Small intestine (tissue), 7 donors: ENCODE results near the gene STYXL1. TPM values are rescaled to one million over a fixed set of nuclear protein-coding genes. Genes with fewer than 3 reads are reported as not detected.
A peak's percentile ranks its signal among the peaks of the same experiment; 100 is the strongest.
"Not testable (repeated sequence)": the region's sequence is repeated elsewhere in the genome, so short reads cannot be mapped to it uniquely, and the experiment has no call there.

Source experiments
- DNase-seq, 2 donors: peaks; one replicate each; pipeline versions ENCODE4 v3.0.0 to v3.0.0-alpha.2; 2013
- FAIRE-seq: peaks from 2 replicates; lab custom pipeline; 2012; peaks lifted over from hg19 to GRCh38; lab: Jason Lieb, UNC
- H3K27ac ChIP-seq, 3 donors: one replicate each; pipeline ENCODE4 v1.5.1; 2013; ENCODE audit warnings: low read length in 2 of 3, mild to moderate bottlenecking in 2 of 3, control low read depth in 1 of 3, inconsistent platforms in 1 of 3, low read depth in 1 of 3, moderate library complexity in 1 of 3
- H3K27me3 ChIP-seq, 3 donors: one replicate each; pipeline ENCODE4 v1.6.1; 2013; ENCODE audit warnings: low read length in 3 of 3, inconsistent platforms in 1 of 3; ENCODE audit not compliant: control insufficient read depth in 3 of 3, insufficient read depth in 3 of 3
- H3K36me3 ChIP-seq, 3 donors: one replicate each; pipeline ENCODE4 v1.6.1; 2013; ENCODE audit warnings: low read length in 3 of 3, inconsistent platforms in 1 of 3, low read depth in 1 of 3, mild to moderate bottlenecking in 1 of 3, moderate library complexity in 1 of 3; ENCODE audit not compliant: control insufficient read depth in 3 of 3, insufficient read depth in 2 of 3
- H3K4me1 ChIP-seq, 3 donors: one replicate each; pipeline ENCODE4 v1.6.1; 2013; ENCODE audit warnings: low read length in 2 of 3, inconsistent platforms in 1 of 3, low read depth in 1 of 3, mild to moderate bottlenecking in 1 of 3, moderate library complexity in 1 of 3; ENCODE audit not compliant: control insufficient read depth in 3 of 3, insufficient read depth in 2 of 3
- H3K4me3 ChIP-seq, 3 donors: one replicate each; pipeline ENCODE4 v1.5.1; 2013; ENCODE audit warnings: low read length in 3 of 3, control low read depth in 1 of 3, inconsistent platforms in 1 of 3, low read depth in 1 of 3, mild to moderate bottlenecking in 1 of 3, moderate library complexity in 1 of 3
- H3K9me3 ChIP-seq, 2 donors: one replicate each; pipeline ENCODE4 v1.6.1; 2013; ENCODE audit warnings: low read depth in 1 of 2, low read length in 1 of 2; ENCODE audit not compliant: control insufficient read depth in 2 of 2, insufficient read depth in 1 of 2
- WGBS, 3 donors: extraction: QIAGEN DNeasy Blood & Tissue Kit; methylation state at CpG; one replicate each; pipeline ENCODE4 v1.1.7; 2013; 5-methylcytosine and 5-hydroxymethylcytosine counted together
- polyA plus RNA-seq, 4 donors: library from polyadenylated mRNA; stranded (reverse) in 3 of 4; unstranded in 1 of 4; fragments of 200-250 nt in 3 of 4; fragments of 120-200 nt in 1 of 4; gene quantifications; one replicate each; pipeline versions ENCODE4 v1.2.1 to v1.2.3, GENCODE V29; 2013
- donor health status: healthy with polysubstance abuse.
- donor health status: control.
- donor health status: control.
- donor health status: Bipolar disorder and iron deficiency.
- donor health status: healthy.

The STYXL1 gene
- polyA plus RNA-seq, 4 donors = 25.9 to 62.3 (median 39.9) TPM

GRCh38 chr7:76053461-76053860 is 5.7 kb upstream of the STYXL1 start:
- WGBS, 3 donors = 61 to 69% (median 69%) methylated on average over 6 of the region's 6 CpGs
- H3K36me3 ChIP-seq = peaks cover 4 to 47% (median 11%) of the 10 kb centered on the region in 3 donors
- peaks cover 6 to 27% (median 11%) of the 10 kb centered on the region in 3 donors for H3K4me1 ChIP-seq
- no peak for FAIRE-seq
- no peaks in the 10 kb centered on the region for H3K9me3 ChIP-seq
- no peak for DNase-seq
- no peak overlapping the region for H3K27ac ChIP-seq
- H3K4me3 ChIP-seq = no peak overlapping the region
- no peaks in the 10 kb centered on the region for H3K27me3 ChIP-seq

GRCh38 chr7:76052681-76053080 is 4.9 kb upstream of the STYXL1 start:
- not testable (repeated sequence) for H3K27me3 ChIP-seq, H3K9me3 ChIP-seq, H3K27ac ChIP-seq, FAIRE-seq, H3K4me3 ChIP-seq
- peaks cover 2 to 27% (median 11%) of the 10 kb centered on the region in 3 donors for H3K4me1 ChIP-seq
- peak in 1 of 2 donors; percentile 25 for DNase-seq
- H3K36me3 ChIP-seq = peaks cover 0 to 41% (median 4%) of the 10 kb centered on the region in 3 donors
- 86 to 92% (median 92%) methylated on average over 8 of the region's 8 CpGs for WGBS, 3 donors

- no peaks in the 10 kb centered on the region for H3K27me3 ChIP-seq
- peaks cover 2 to 23% (median 12%) of the 10 kb centered on the region in 3 donors for H3K4me1 ChIP-seq
- WGBS, 3 donors = 55 to 77% (median 59%) methylated on average over 4 of the region's 4 CpGs
- peaks cover 0 to 33% (median 2%) of the 10 kb centered on the region in 3 donors for H3K36me3 ChIP-seq
- no peaks in the 10 kb centered on the region for H3K9me3 ChIP-seq
- DNase-seq = peak; percentile 44 to 70
- no peak for FAIRE-seq
- H3K4me3 ChIP-seq = no peak overlapping the region
- H3K27ac ChIP-seq = peak overlapping the region in 2 of 3 donors; percentile 17 to 33
Measured at GRCh38 chr7:76051840-76052239, 4.0 kb upstream of the STYXL1 start.

- 89 to 93% (median 89%) methylated on average over 5 of the region's 5 CpGs for WGBS, 3 donors
- H3K27me3 ChIP-seq = no peaks in the 10 kb centered on the region
- H3K27ac ChIP-seq = no peak overlapping the region
- H3K4me3 ChIP-seq = no peak overlapping the region
- no peaks in the 10 kb centered on the region for H3K9me3 ChIP-seq
- FAIRE-seq (no peak), DNase-seq (no peak)
- peaks cover 2 to 25% (median 16%) of the 10 kb centered on the region in 3 donors for H3K4me1 ChIP-seq
- peaks cover 0 to 29% (median 0%) of the 10 kb centered on the region in 3 donors for H3K36me3 ChIP-seq
Measured at GRCh38 chr7:76050545-76050944, 2.7 kb upstream of the STYXL1 start.

GRCh38 chr7:76049295-76049694 is 1.5 kb upstream of the STYXL1 start:
- WGBS, 3 donors = 81 to 88% (median 83%) methylated on average over 6 of the region's 6 CpGs
- Histone ChIP-seq H3K4me1 (peaks cover 2 to 19% (median 16%) of the 10 kb centered on the region in 3 donors), H3K9me3 (no peaks in the 10 kb centered on the region), H3K27ac (no peak overlapping the region), H3K4me3 (peak overlapping the region in 2 of 3 donors; percentile 93 to 100), H3K27me3 (no peaks in the 10 kb centered on the region), H3K36me3 (peaks cover 0 to 25% (median 0%) of the 10 kb centered on the region in 3 donors)
- DNase-seq (no peak), FAIRE-seq (no peak)

- whole genome bisulfite sequencing, 3 donors = 2% methylated on average over 9 of the region's 9 CpGs
- Histone ChIP-seq H3K4me3 (peak overlapping the region; percentile 93 to 100 (median 97)), H3K9me3 (no peaks in the 10 kb centered on the region), H3K4me1 (peaks cover 2 to 16% (median 13%) of the 10 kb centered on the region in 3 donors), H3K27ac (peak overlapping the region; percentile 88 to 95 (median 93)), H3K36me3 (peaks cover 0 to 22% (median 0%) of the 10 kb centered on the region in 3 donors), H3K27me3 (no peaks in the 10 kb centered on the region)
- DNase-seq (no peak), FAIRE-seq (no peak)
Measured at GRCh38 chr7:76048668-76048988, 828 bp upstream of the STYXL1 start.

- no peaks in the 10 kb centered on the region for H3K27me3 ChIP-seq
- peak overlapping the region; percentile 93 to 100 (median 97) for H3K4me3 ChIP-seq
- FAIRE-seq (no peak), DNase-seq (peak in 1 of 2 donors; percentile 30)
- H3K36me3 ChIP-seq = peaks cover 0 to 18% (median 0%) of the 10 kb centered on the region in 3 donors
- WGBS, 3 donors = 1% methylated on average over 21 of the region's 21 CpGs
- peak overlapping the region; percentile 75 to 95 (median 93) for H3K27ac ChIP-seq
- no peaks in the 10 kb centered on the region for H3K9me3 ChIP-seq
- peaks cover 2 to 16% (median 12%) of the 10 kb centered on the region in 3 donors for H3K4me1 ChIP-seq
Measured at GRCh38 chr7:76047305-76047810, 442 bp downstream of the STYXL1 start.

- no peak for DNase-seq
- FAIRE-seq = no peak
- 88 to 98% (median 94%) methylated on average over 7 of the region's 7 CpGs for whole genome bisulfite sequencing, 3 donors
Measured at GRCh38 chr7:76044375-76044865, 3.4 kb downstream of the STYXL1 start.

More at GRCh38 chr7:76044375-76044865, 3.4 kb downstream of the STYXL1 start:
- peaks cover 0 to 10% (median 6%) of the 10 kb centered on the region in 3 donors for H3K4me1 ChIP-seq
- peaks cover 0 to 19% (median 0%) of the 10 kb centered on the region in 3 donors for H3K36me3 ChIP-seq
- no peak overlapping the region for H3K27ac ChIP-seq
- no peaks in the 10 kb centered on the region for H3K9me3 ChIP-seq
- no peaks in the 10 kb centered on the region for H3K27me3 ChIP-seq
- H3K4me3 ChIP-seq = no peak overlapping the region
